Activated CD4-positive, alpha-beta T cell treated with anti-CD3 and anti-CD28 coated beads, Interleukin-2, amount 50 U/mL, for 16 hours (primary cell): ENCODE data around the gene LRP1B.

Experiments used
- DNase-seq: peaks from one replicate; pipeline ENCODE4 v3.0.0-alpha.2; 2020

LRP1B gene

DNA sequence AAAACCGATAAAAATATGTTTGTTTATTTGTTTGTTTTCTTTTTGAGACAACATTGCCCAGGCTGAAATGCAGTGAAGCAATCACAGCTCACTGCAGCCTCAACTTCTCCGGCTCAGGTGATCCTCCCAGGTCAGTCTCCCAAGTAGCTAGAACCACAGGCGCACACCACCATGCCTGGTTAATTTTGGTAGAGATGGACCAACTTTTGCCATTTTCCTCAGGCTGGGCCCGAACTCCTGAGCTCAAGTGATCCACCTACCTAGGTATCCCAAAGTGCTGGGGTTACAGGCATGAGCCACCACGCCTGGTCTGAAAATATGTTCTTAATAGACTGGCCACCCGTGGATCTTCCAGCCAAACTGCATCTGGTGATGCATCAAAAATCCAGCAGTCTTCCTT is 1867.9 kb downstream of the LRP1B start:
- DNase-seq, result no peak

DNA sequence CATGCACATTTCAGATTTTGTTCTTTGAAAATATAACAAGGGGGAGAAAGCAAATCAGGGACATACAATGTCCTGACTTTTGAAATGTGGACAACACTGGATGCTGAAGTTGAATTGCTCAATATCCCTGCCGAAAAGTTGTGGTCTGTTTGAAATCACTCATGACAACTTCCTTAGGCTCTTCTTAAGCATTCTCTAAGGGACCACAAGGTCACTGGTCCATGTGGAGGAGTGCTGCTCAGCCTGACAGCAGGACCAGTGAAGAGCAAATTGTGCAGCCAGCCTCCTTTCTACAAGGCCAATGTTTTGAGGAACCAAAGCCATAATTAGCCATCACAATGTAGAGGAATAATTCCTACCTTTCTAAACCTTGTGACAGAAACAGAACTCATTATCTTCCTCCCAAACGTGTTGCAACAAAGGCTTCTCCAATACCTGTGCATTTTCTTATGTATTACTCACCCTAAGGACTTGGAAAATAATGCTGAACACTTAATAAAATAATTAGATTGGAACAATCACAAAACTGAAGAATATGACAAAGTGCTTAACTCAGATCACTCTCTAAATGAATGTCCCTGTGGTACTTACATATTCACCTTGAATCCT is 1873.0 kb downstream of the LRP1B start:
- DNase-seq, result no peak

DNA sequence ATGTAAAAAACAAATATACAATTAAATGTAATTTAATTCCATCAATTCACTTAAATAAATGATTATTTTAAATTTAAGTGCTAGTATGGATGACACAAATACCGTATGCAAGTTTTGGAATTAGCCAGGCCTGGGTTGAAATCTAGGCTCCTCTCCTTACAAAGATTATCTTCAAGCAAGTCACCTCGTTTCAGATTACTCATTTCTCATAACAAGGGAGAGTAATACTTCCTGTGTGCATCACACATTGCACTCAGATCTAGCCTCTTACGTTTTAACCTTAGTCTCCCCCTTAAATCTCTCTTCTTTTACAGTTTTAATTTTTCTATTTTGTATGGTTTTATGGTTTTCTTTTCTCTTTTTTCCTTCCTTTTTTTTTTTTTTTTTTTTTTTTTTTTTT is 1874.7 kb downstream of the LRP1B start:
- DNase-seq, result peak; percentile 22

DNA sequence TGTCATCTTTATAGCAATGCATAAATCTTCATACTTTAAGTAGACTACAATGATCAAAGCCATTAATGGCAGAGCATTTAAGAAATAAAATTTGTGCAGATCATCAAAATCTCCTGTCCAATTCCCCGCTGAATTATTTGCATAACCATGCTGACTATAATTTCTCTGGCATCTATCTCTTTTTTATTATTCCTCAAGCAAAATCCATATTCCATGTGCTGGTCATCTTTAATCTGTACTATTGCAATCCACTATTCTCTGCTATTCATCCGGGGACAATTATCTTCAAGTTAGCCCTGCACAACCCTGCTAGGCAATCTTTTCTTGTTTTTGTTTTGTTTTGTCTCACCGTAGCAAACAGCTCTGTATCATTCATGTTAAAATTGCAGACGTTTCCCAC is 1881.0 kb downstream of the LRP1B start:
- DNase-seq, result no peak

DNA sequence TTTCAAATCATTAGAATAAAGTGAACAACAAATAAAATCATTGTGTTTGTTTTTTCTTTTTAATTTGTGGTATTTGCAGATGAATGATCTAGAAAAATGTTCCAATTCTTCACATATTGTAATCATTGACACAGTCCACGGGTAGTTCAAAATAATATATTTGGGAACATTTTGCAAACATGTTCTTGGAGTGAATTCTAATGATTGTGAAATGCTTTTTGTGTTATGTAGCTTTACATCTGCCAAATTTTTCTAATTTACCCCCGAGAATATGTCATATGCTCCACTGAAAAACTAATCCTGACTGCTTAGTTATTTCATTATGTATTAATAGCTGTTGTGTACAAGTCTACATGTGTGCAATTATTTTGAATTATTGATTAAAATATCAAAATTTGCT is 1882.2 kb downstream of the LRP1B start:
- DNase-seq, result no peak

DNA sequence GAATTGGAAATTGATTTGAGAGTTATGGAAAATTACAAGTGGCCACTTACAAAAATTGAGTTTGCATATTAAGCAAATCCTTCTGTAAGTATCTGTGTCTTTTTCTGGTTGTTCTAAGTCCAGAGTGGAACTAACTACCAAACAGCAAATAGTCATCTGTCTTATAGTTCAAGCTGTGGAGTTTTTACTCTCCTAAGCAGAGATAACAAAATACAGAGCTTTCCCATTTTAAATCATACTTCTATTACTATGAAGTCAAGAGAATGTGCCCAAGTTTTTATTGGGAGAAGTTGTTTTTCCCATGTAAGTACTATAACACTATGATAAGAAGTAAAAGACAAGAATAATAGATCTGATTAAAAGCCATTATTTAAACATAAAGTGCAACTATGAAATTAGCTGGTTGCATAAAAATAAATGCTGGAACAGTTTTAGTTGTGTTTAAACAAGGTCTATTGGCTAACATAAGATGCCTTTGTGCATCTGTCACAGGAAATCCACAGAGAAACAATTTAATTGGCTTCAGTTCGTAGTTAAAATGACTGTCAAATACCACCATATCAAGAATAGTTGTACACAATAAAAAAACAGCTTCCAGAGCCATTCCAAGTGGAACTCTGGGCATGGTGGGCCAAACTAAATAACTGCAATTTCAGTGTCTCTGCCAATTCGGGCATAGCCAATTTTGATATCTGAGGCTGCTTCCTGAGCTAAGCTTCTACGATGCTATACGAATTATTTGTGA is 1883.2 kb downstream of the LRP1B start:
- no peak for DNase-seq

DNA sequence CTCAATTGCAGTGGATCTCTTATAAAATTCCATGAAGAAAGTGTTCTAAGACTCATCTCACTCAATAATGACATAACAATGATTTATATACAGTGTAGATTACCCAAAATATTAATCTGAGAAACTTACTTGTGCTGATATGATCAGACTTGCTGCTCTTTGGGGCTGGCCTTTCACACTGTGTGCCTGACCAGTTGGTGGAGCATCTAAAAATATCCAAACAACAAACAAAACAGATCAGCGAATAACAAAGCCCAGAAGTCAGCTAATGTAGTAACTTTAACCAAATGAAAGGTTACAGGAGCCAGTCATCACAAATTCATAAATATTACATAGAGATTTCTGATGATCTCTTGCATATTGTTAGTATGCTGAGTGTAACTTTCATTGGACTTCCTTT is 1883.9 kb downstream of the LRP1B start:
- DNase-seq, result no peak

DNA sequence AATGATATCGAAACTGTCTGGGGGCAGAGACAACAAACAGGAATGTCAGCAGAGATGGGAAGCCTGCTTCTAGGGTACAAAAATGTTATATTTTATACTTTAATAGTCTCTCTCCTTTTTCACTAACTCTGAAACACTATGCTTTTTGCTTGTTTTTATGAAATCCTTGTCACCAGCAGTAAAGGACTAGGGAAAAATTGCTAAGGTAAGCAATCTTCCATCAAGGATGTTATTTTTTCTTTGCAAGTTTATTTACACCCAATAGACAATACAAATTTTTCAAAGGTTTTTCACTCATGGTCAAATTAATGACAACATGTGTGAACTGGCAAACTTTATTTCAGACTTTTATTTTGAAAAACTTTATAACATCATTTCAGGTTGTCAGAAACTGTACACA is 1884.8 kb downstream of the LRP1B start:
- no peak for DNase-seq

DNA sequence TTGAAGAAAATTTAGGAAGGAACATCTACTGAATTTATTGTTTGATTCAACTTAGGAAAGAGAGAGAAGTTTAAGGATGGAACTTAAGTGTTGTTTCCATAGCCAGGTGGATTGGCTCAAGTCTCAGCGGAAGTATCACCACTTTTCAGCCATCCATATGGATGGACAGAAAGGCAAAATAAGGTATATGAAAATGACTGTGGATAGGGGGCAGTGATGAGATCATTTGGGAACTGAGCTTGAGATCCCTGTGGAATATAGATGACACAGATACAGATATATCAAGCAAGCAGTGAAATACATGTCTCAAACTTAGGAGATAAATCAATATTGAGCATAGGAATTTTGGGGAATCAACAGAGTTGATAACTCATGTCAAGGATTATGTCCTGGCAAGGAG is 1887.9 kb downstream of the LRP1B start:
- no peak for DNase-seq

DNA sequence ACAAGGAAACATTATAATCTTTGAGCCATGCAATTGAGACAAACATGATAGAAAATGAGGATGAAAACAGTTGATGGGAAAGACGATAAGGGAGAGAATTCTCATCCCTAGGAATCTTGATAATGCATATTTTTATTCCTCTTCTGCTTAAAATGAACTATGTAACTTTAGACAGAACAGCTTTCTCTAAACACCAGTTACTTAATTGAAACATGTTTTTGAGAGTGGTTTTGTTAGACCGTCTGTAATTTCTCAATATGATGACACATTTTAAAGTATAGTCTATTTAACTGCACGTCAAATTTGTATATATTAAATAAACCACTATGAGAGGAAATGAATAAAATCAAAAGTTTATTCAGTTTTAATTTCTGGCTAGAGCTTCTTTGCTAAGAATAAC is 1896.7 kb downstream of the LRP1B start:
- DNase-seq, result no peak

DNA sequence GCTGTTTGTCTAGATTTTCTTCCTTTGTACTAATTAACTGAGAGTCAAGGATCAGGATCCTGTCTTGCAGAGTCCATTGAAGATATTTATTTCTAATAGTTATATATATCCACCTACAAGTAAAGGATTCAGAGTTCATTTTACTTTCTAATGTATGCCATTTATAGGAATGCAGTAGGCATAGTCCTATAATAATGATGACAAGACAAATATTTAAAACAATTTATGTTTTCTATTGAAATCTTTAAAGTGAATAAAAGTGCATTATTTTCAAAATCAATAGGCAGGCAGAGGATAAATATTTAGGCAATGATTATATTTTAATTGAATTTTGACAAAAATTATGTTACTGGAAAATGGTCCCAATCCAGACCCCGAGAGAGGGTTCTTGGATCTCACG is 1919.9 kb downstream of the LRP1B start:
- DNase-seq, result no peak

DNA sequence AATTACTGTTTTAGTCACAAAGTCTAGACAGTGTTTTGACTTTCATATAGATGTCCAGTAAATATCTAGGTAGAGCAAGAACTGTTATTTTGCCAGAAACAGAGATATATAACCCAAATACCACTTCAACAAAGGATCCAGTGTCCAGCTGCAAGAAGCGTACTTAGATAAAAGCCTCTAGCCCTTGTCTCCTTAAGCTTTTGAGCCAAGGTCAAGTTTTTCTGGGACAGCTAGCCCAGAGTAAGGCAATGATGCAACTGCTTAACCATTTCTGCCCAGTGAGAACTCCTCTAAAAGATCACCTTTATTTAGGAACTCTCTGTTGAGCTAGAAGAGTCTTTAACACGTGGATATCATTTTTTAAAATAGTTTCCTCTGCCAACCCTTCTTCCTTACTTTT is 1925.7 kb downstream of the LRP1B start:
- DNase-seq, result no peak

DNA sequence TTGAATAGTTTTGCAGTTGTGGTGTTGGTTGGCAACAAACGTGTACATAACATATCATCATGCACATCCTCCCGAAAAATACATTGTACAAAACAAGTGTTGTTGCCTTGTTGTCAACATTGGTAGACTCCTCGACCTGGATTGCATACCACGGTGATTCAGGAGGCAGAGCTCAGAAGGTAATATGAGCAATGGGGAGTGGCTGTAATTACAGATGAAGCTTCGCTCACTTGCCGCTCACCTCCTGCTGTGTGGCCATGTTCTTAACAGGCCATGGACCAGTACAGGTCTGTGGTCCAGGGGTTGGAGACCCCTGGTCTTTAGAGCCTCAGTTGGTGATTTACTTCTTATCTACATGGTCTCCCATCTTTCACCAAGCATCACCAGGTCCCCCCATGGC is 1927.5 kb downstream of the LRP1B start:
- no peak for DNase-seq

DNA sequence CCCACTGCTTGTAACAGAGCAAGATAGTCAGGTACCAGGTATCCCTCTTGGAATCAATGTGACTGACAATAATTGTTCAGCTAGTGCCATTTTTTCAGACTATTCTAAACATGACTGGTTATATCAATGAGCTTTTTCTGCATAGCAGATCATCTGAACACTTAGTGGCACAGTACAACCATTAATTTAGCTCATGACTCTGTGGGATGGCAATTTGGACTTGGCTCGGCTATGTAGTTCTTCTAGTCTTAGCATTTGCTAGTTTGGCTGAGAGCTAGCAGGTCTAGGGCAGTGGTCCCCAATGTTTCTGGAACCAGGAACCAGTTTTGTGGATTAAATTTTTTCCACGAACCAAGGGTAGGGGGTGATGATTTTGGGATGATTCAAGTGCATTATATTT is 1929.2 kb downstream of the LRP1B start:
- no peak for DNase-seq

DNA sequence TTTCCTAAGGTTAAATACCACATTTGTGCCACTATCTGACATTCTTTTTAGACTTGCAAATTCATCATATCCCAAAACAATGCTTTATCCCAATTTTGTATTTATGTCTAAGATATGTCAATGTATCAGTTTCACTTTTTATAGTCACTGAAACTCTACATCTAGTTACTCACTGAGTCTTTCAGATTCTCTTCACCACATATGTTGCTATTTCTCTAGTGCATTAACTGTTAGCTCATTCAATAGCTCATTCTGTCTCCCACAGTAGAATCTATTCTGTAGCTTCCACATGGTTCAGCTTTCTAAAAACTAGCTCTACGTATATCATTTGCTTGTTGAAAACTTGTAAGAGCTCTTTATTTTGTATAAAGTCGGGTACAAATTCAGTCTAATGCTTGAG is 1930.1 kb downstream of the LRP1B start:
- no peak for DNase-seq

DNA sequence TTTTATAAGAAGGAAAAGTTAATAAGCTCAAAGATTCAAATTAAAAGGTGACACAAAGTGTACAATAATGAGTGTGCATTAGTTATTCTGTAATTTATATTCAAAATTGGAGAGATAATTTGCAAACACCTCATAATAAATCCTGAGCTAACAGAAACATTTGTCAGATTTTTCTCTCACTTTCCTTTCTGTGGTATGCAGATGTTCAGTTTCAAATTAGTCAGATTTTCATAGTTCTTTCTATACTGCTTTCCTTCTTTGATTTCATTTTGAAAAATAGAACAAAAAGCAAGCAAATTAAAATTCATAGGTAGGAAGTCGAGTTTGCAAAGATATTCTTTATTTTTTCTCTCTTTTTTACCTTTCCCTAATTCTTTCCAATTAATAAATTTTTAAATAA is 1930.5 kb downstream of the LRP1B start:
- DNase-seq, result no peak

DNA sequence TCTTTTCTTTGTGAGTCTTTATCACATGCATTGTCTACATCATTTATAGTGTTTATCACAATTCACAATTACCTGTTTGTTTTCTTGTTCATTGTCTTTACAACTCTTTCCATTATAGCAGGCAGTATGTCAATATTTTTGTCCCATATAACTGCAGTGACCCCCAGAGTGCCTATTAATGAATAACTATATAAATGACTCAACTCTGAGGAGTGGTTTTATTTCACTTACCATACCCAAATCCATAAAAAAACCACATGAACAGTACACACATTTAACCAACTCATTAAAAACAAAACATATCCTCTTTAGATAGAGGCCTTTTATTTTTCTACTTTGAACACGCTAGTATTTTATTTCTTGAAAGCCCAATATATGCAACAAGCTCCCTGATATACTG is 1931.5 kb downstream of the LRP1B start:
- DNase-seq, result no peak

DNA sequence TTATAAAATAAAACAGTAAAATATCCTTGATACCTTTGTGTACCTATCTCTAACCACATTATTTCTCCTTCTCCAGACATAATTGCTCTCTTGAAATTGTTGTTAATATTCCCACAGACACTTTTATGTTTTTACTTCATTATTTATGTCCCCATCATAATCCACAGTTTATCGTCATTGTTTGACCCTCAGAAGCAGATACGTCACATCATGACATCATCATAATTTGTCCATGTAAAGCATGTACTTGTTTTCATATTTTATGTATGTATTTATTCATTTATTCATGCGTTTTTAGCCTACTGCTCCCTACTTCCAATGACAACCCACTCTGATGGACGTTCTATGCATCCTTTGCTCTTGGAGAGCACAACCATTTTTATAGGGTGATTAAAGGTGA is 1943.7 kb downstream of the LRP1B start:
- DNase-seq, result no peak

DNA sequence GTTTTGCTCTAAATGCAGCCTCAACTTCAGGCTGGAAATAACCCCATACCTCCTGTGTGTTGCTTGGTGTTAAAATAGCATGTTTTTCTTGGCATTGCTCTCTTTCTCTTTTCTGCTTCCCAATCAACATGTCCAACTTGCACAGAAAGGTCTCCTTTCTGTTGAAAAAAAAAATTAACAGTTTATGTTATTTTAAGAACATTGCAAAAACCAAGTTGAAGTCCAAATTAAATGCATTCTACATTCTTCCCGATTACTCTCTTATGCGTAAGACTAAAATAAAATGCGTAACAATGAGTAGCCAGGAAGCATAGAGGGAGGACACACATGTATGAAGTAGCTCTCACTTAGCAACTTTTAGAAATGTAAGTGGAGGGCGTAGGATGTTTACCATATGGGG is 1944.5 kb downstream of the LRP1B start:
- DNase-seq, result no peak

DNA sequence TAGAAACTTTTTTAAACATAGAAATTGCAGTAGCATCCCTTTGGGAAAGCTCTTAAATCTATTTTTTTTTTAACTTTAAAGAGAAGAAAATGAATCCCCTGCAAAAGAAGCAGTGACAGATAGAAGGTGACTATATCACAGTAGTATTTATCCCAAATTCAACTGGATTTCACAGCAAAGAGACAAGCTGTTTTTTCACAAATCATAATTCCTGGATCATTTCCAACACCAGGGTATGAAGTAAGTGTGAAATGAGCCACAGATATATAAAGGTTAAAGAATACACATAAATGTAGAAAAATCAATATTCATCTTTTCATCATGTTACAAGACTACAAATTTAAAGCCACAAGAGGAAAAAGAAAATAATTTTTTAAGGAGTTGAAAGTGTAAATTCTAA is 1945.7 kb downstream of the LRP1B start:
- no peak for DNase-seq

DNA sequence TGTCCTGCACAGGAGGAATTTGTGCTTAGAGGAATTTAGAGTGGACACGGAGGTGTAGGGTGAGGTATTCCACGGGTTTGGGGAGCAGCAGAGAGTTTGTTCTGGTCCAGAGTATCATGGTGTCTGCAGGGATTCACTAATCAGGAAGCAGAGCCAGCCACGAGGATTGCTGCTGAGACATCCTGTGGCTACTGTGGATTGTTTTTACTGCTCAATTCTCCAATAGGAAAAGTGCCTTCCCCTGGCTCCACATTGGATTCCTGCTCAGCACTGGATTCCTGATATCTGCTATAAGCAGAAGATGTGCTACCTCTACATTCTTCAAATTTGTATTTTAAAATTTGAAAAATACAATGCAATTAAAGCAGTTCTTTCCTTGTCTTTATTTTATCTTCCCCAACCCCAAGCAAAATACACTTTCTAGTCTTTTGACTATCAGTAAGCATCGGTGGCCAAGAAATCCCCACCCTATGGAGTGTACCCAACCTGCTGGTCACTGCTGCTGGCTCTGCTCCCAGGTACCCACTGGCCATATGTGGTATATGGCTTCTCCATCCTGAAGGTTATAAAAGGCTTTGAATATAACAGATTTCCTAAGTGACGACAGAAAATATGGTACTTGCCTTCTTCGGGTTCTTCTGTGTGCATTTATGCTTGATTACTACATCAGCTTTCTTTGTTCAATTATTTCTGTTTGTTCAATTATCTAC is 1947.6 kb downstream of the LRP1B start:
- DNase-seq, result no peak
